Stimulated activated CD4-positive, alpha-beta T cell treated with anti-CD3 and anti-CD28 coated beads, Interleukin-1b, Interleukin-23, amount 100 ng/mL, for 4 hours (primary cell): ENCODE measurements around the gene ACOT7.
"Not testable (repeated sequence)": the region's sequence is repeated elsewhere in the genome, so short reads cannot be mapped to it uniquely, and the experiment has no call there.

Source experiments
- DNase-seq, 2 donors: peaks; one replicate each; pipeline ENCODE4 v3.0.0-alpha.2; 2020; ENCODE audit warnings: low read depth in 2 of 2

The ACOT7 gene

GRCh38 chr1:6316240-6317097 lies 77.1 kb downstream of the ACOT7 start:
- no peak for DNase-seq

- DNase-seq, result no peak
These were observed 79.1 kb downstream of the ACOT7 start for GRCh38 chr1:6314503-6314902.

- no peak for DNase-seq
These were observed 80.0 kb downstream of the ACOT7 start for GRCh38 chr1:6313393-6314200.

GRCh38 chr1:6310116-6310848 lies 83.3 kb downstream of the ACOT7 start:
- DNase-seq, result no peak

GRCh38 chr1:6309564-6309963 lies 84.0 kb downstream of the ACOT7 start:
- DNase-seq, result no peak

GRCh38 chr1:6308449-6308848 lies 85.1 kb downstream of the ACOT7 start:
- no peak for DNase-seq

GRCh38 chr1:6307682-6308081 lies 85.9 kb downstream of the ACOT7 start:
- not testable (repeated sequence) for DNase-seq

- no peak for DNase-seq
These were observed 86.5 kb downstream of the ACOT7 start for GRCh38 chr1:6307099-6307498.

- DNase-seq, result no peak
These were observed 90.1 kb downstream of the ACOT7 start for GRCh38 chr1:6303397-6304012.

GRCh38 chr1:6302568-6302967 lies 91.0 kb downstream of the ACOT7 start:
- no peak for DNase-seq

- no peak for DNase-seq
These were observed 92.0 kb downstream of the ACOT7 start for GRCh38 chr1:6301526-6301925.

- DNase-seq, result no peak
These were observed 93.1 kb downstream of the ACOT7 start for GRCh38 chr1:6300342-6301048.

- no peak for DNase-seq
These were observed 93.9 kb downstream of the ACOT7 start for GRCh38 chr1:6299557-6300165.

- DNase-seq, result no peak
These were observed 94.6 kb downstream of the ACOT7 start for GRCh38 chr1:6298940-6299465.

- no peak for DNase-seq
These were observed 95.0 kb downstream of the ACOT7 start for GRCh38 chr1:6298530-6298929.

GRCh38 chr1:6295910-6296309 lies 97.7 kb downstream of the ACOT7 start:
- DNase-seq, result no peak

- DNase-seq, result no peak
These were observed 98.5 kb downstream of the ACOT7 start for GRCh38 chr1:6294890-6295556.

GRCh38 chr1:6294080-6294889 lies 99.3 kb downstream of the ACOT7 start:
- DNase-seq, result no peak

GRCh38 chr1:6292102-6292501 lies 101.5 kb downstream of the ACOT7 start:
- DNase-seq, result no peak
